ENCODE results near the gene NATD1. TPM values are rescaled to one million over a fixed set of nuclear protein-coding genes. Genes with fewer than 3 reads are reported as not detected.

Gene NATD1
- total RNA-seq, 1 experiment from 2014 or later, result 7.3 TPM

DNA sequence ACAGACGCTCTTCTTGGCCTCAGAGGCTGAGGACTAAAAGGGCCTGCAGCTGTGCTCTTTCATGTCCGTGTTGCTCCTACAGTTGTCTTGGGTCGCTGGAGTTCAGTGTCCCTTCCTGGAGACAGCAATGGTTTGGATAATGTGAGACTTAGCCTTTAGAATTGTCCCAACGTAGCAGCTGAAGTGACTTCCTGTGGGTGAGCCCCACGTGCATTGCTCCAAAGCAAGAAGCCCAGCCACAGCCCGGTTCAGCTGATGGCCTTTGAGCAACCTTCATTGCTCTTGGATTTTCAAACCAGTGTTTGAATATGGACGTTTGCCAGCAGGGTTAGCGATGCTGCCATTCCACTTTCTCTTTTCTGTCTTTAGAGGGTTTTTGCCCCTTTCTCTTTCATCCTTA lies 59.0 kb downstream of the NATD1 start:
- H3K4me1 ChIP-seq (ENCODE audit: insufficient read depth, low read length), result peaks cover under 1% of the 10 kb centered on the region; the same call in 1 of the 2 replicates
- H3K23me2 ChIP-seq (ENCODE audit: insufficient read length, low read depth, low read length, poor library complexity, severe bottlenecking), result no peaks in the 10 kb centered on the region
- H3K4me3 Mint-ChIP-seq, result no peak overlapping the region
- no peak overlapping the region for H2BK12ac ChIP-seq (ENCODE audit: insufficient read length, low read depth, low read length)
- no peaks in the 10 kb centered on the region for H3K27me3 Mint-ChIP-seq (ENCODE audit: low read depth)
- WGBS (ENCODE audit: extremely low coverage, insufficient read length, low lambda C conversion rate), result no CpG with 5 or more reads among the region's 8 CpGs
- H3K18ac ChIP-seq (ENCODE audit: insufficient read length, low read depth, low read length), result no peak overlapping the region
- no peak overlapping the region for H4K91ac ChIP-seq (ENCODE audit: insufficient read length, low read depth, low read length)
- H3K27ac ChIP-seq (ENCODE audit: insufficient read length, low read depth, low read length), result no peak overlapping the region
- no peak overlapping the region for H3T11ph ChIP-seq (ENCODE audit: low read length)
- H2AK5ac ChIP-seq (ENCODE audit: insufficient read length, low read length), result no peak overlapping the region
- H3K56ac ChIP-seq (ENCODE audit: insufficient read length, low read depth, low read length), result no peak overlapping the region
- H3K9ac ChIP-seq (ENCODE audit: extremely low read depth, insufficient read length, low read length), result no peak overlapping the region
- no peak overlapping the region for H2BK15ac ChIP-seq (ENCODE audit: low read depth, low read length)
- H3K27me3 ChIP-seq (ENCODE audit: insufficient read depth, low read length), result no peaks in the 10 kb centered on the region
- no peak overlapping the region for H2AFZ ChIP-seq (ENCODE audit: low read length)
- H4K5ac ChIP-seq (ENCODE audit: insufficient read length, low read depth, low read length), result no peak overlapping the region
- H2BK120ac ChIP-seq (ENCODE audit: low read depth, low read length, poor library complexity, severe bottlenecking), result no peak overlapping the region
- peaks cover 3% of the 10 kb centered on the region; the same call in 1 of the 2 replicates for H3K79me2 ChIP-seq (ENCODE audit: insufficient read depth, low read length)
- H3K14ac ChIP-seq (ENCODE audit: insufficient read depth, low read length), result no peak overlapping the region
- H3K27ac Mint-ChIP-seq, result peak overlapping the region in 2 of 3 experiments; percentile 56 to 63; a peak in 2 of 7 replicates
- H2BK20ac ChIP-seq (ENCODE audit: low read depth, low read length, poor library complexity, severe bottlenecking), result no peak overlapping the region
- TF ChIP-seq, protein P1, sequence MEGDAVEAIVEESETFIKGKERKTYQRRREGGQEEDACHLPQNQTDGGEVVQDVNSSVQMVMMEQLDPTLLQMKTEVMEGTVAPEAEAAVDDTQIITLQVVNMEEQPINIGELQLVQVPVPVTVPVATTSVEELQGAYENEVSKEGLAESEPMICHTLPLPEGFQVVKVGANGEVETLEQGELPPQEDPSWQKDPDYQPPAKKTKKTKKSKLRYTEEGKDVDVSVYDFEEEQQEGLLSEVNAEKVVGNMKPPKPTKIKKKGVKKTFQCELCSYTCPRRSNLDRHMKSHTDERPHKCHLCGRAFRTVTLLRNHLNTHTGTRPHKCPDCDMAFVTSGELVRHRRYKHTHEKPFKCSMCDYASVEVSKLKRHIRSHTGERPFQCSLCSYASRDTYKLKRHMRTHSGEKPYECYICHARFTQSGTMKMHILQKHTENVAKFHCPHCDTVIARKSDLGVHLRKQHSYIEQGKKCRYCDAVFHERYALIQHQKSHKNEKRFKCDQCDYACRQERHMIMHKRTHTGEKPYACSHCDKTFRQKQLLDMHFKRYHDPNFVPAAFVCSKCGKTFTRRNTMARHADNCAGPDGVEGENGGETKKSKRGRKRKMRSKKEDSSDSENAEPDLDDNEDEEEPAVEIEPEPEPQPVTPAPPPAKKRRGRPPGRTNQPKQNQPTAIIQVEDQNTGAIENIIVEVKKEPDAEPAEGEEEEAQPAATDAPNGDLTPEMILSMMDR (conservative IDR thresholded peaks at IDR 0.05), result no peak
- H3K36me3 Mint-ChIP-seq (ENCODE audit: insufficient read depth in 1 of 3, low read depth in 3 of 3), result peaks cover 26 to 65% (median 37%) of the 10 kb centered on the region in 3 experiments
- H4K20me1 ChIP-seq (ENCODE audit: control insufficient read depth, insufficient read depth, insufficient read length), result no peaks in the 10 kb centered on the region
- DNase-seq, result no peak
- H3K79me1 ChIP-seq (ENCODE audit: insufficient read depth, low read depth, low read length, poor library complexity, severe bottlenecking), result peaks cover 4% of the 10 kb centered on the region
- H3K4me1 Mint-ChIP-seq, result peaks cover 4 to 19% of the 10 kb centered on the region in 2 experiments
- no peaks in the 10 kb centered on the region for H3K9me3 Mint-ChIP-seq
- H3K4me2 ChIP-seq (ENCODE audit: insufficient read depth, insufficient read length, low read length), result no peak overlapping the region
- no peak overlapping the region for H2BK5ac ChIP-seq (ENCODE audit: insufficient read length, low read length)
- no peaks in the 10 kb centered on the region for H3K9me3 ChIP-seq (ENCODE audit: control insufficient read depth, low read depth, low read length)
- H3K4ac ChIP-seq (ENCODE audit: low read depth, low read length), result no peak overlapping the region
- no peak overlapping the region for H4K8ac ChIP-seq (replicated peaks; ENCODE audit: insufficient read length, low read depth, low read length)
- H3K23ac ChIP-seq (ENCODE audit: insufficient read length, low read depth, low read length), result no peak overlapping the region
